Neural crest cell (in vitro differentiated cells): ENCODE measurements around the gene SLC26A9. TPM values are rescaled to one million over a fixed set of nuclear protein-coding genes. Genes with fewer than 3 reads are reported as not detected.
A peak's percentile ranks its signal among the peaks of the same experiment; 100 is the strongest.

ENCODE experiments used
- DNase-seq: peaks from one replicate; pipeline ENCODE4 v3.0.0; 2021; ENCODE audit warnings: low read depth, mixed read lengths, low spot score
- H3K27ac Mint-ChIP-seq: one replicate; pipeline ENCODE4 v1.8.0; 2021; ENCODE audit warnings: mild to moderate bottlenecking, mixed read lengths; ENCODE audit not compliant: unreplicated experiment
- H3K27me3 Mint-ChIP-seq: 2 replicates; pipeline ENCODE4 v1.8.0; 2021; ENCODE audit warnings: low read depth, mild to moderate bottlenecking, mixed read lengths
- H3K36me3 Mint-ChIP-seq: 2 replicates; pipeline ENCODE4 v1.8.0; 2021; ENCODE audit warnings: low read depth, mild to moderate bottlenecking, mixed read lengths
- H3K4me1 Mint-ChIP-seq: 2 replicates; pipeline ENCODE4 v1.8.0; 2021; ENCODE audit warnings: mixed read lengths
- H3K4me3 Mint-ChIP-seq: one replicate; pipeline ENCODE4 v1.8.0; 2021; ENCODE audit warnings: mild to moderate bottlenecking, mixed read lengths
- H3K9me3 Mint-ChIP-seq: 2 replicates; pipeline ENCODE4 v1.8.0; 2021; ENCODE audit warnings: mixed read lengths
- CTCF ChIP-seq: fragments of 200-600 bp; sonication (generic); conservative IDR thresholded peaks from 2 replicates; pipeline ENCODE4 v1.5.0; 2021; ENCODE audit warnings: antibody characterized with exemption, mild to moderate bottlenecking
- total RNA-seq: library from RNA; stranded (reverse); gene quantifications from 2 replicates; pipeline ENCODE4 v1.2.1, GENCODE V29; 2021

The SLC26A9 gene
- total RNA-seq, 1 donor from 2014 or later, result 0.16 TPM

GRCh38 chr1:205930195-205930577 is 13.1 kb downstream of the SLC26A9 start:
- Mint-ChIP-seq H3K27ac (peak overlapping the region; percentile 81), H3K4me3 (no peak overlapping the region), H3K36me3 (no peaks in the 10 kb centered on the region), H3K4me1 (peaks cover 17% of the 10 kb centered on the region), H3K9me3 (no peaks in the 10 kb centered on the region), H3K27me3 (no peaks in the 10 kb centered on the region)
- no peak for TF ChIP-seq CTCF
- DNase-seq, result no peak

GRCh38 chr1:205929496-205930194 is 13.6 kb downstream of the SLC26A9 start:
- H3K9me3 Mint-ChIP-seq, result no peaks in the 10 kb centered on the region
- H3K36me3 Mint-ChIP-seq, result no peaks in the 10 kb centered on the region
- peaks cover 17% of the 10 kb centered on the region for H3K4me1 Mint-ChIP-seq
- DNase-seq, result no peak
- no peaks in the 10 kb centered on the region for H3K27me3 Mint-ChIP-seq
- H3K27ac Mint-ChIP-seq, result no peak overlapping the region
- TF ChIP-seq CTCF, result no peak
- H3K4me3 Mint-ChIP-seq, result no peak overlapping the region

GRCh38 chr1:205928317-205928716 is 14.9 kb downstream of the SLC26A9 start:
- DNase-seq, result no peak
- H3K27ac Mint-ChIP-seq, result no peak overlapping the region

GRCh38 chr1:205927676-205928075 is 15.6 kb downstream of the SLC26A9 start:
- Mint-ChIP-seq H3K36me3 (no peaks in the 10 kb centered on the region), H3K4me1 (peaks cover 3% of the 10 kb centered on the region), H3K9me3 (no peaks in the 10 kb centered on the region), H3K4me3 (no peak overlapping the region), H3K27ac (no peak overlapping the region), H3K27me3 (no peaks in the 10 kb centered on the region)
- no peak for TF ChIP-seq CTCF
- DNase-seq, result no peak

More at GRCh38 chr1:205928317-205928716, 14.9 kb downstream of the SLC26A9 start:
- H3K4me3 Mint-ChIP-seq, result no peak overlapping the region
- peaks cover 8% of the 10 kb centered on the region for H3K4me1 Mint-ChIP-seq
- H3K27me3 Mint-ChIP-seq, result no peaks in the 10 kb centered on the region
- no peak for TF ChIP-seq CTCF
- H3K36me3 Mint-ChIP-seq, result no peaks in the 10 kb centered on the region
- H3K9me3 Mint-ChIP-seq, result no peaks in the 10 kb centered on the region

GRCh38 chr1:205927247-205927646 is 16.0 kb downstream of the SLC26A9 start:
- Mint-ChIP-seq H3K27me3 (no peaks in the 10 kb centered on the region), H3K36me3 (no peaks in the 10 kb centered on the region), H3K4me3 (no peak overlapping the region), H3K4me1 (no peaks in the 10 kb centered on the region), H3K27ac (no peak overlapping the region), H3K9me3 (no peaks in the 10 kb centered on the region)
- no peak for TF ChIP-seq CTCF
- no peak for DNase-seq
